Activated CD4-positive, alpha-beta T cell treated with anti-CD3 and anti-CD28 coated beads, Interleukin-2, amount 10 ng/mL, durations not matched to agents 24 days and 14 days (primary cell): ENCODE data around the gene ZNF529. TPM values are rescaled to one million over a fixed set of nuclear protein-coding genes. Genes with fewer than 3 reads are reported as not detected.

Experiments used
- DNase-seq: peaks from one replicate; pipeline ENCODE4 v3.0.0; 2022
- H3K27ac Mint-ChIP-seq: one replicate; pipeline ENCODE4 v1.8.0; 2022; ENCODE audit warnings: mild to moderate bottlenecking, mixed read lengths
- H3K27me3 Mint-ChIP-seq: one replicate; pipeline ENCODE4 v1.8.0; 2022; ENCODE audit warnings: mixed read lengths
- H3K36me3 Mint-ChIP-seq: one replicate; pipeline ENCODE4 v1.8.0; 2022; ENCODE audit warnings: low read depth, mild to moderate bottlenecking, mixed read lengths
- H3K4me1 Mint-ChIP-seq: one replicate; pipeline ENCODE4 v1.8.0; 2021; ENCODE audit warnings: mixed read lengths
- H3K4me3 Mint-ChIP-seq: one replicate; pipeline ENCODE4 v1.8.0; 2022; ENCODE audit warnings: mild to moderate bottlenecking, moderate library complexity, mixed read lengths
- H3K9me3 Mint-ChIP-seq: one replicate; pipeline ENCODE4 v1.8.0; 2021; ENCODE audit warnings: mixed read lengths
- intact Hi-C: fragments of 100-400 bp; cut with micrococcal nuclease; formaldehyde crosslinking; loops from one replicate; pipeline ENCODE4 v1.15.1; 2023
- total RNA-seq: library from RNA; stranded (reverse); gene quantifications from 2 replicates; pipeline ENCODE4 v1.2.3, GENCODE V29; 2022

The ZNF529 gene
- total RNA-seq, 1 donor from 2014 or later, result 16.8 TPM

DNA sequence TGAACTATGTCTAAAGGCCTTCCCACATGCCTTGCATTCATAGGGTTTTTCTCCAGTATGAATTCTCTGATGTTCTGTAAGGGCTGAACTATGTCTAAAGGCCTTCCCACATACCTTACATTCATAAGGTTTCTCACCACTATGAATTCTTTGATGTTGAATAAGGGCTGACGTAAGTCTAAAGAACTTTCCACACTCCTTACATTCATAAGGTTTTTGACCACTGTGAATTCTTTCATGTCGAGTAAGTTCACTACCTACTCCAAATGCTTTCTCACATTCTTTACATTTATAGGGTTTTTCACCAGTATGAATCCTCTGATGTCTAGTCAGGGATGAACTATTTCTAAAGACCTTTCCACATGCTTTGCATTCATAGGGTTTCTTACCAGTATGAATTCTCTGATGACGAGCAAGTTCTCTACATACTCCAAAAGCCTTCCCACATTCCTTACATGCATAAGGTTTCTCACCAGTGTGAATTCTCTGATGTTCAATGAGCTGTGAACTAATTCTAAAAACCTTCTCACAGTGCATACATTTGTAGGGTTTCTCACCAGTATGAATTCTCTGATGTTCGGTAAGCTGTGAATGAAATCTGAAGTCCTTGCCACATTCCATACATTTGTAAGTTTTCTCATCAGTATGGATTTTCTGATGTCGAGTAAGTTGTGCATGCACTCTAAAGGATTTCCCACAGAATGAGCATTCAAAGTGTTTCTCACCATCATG lies 25.9 kb downstream of the ZNF529 start:
- Mint-ChIP-seq H3K27me3 (no peaks in the 10 kb centered on the region), H3K36me3 (peaks cover 86% of the 10 kb centered on the region), H3K4me1 (no peaks in the 10 kb centered on the region), H3K27ac (no peak overlapping the region), H3K9me3 (peaks cover 29% of the 10 kb centered on the region), H3K4me3 (no peak overlapping the region)
- no peak for DNase-seq
- intact Hi-C loops, result no loop called here

- H3K27me3 Mint-ChIP-seq, result no peaks in the 10 kb centered on the region
- H3K4me1 Mint-ChIP-seq, result peaks cover 17% of the 10 kb centered on the region
- intact Hi-C loops, result loop anchor here (1.0 to 5.0 kb wide), 11 partner anchors 40 to 683 kb away; partner anchors contain the start of genes ZFP14, ZNF345, ZNF420 and ZNF529
- peak overlapping the region; percentile 95 for H3K27ac Mint-ChIP-seq
- DNase-seq, result no peak
- peaks cover 26% of the 10 kb centered on the region for H3K9me3 Mint-ChIP-seq
- peak overlapping the region; percentile 96 for H3K4me3 Mint-ChIP-seq
- H3K36me3 Mint-ChIP-seq, result peaks cover 48% of the 10 kb centered on the region
Observed at GRCh38 chr19:36528921-36529518, 44.1 kb downstream of the ZNF529 start.

DNA sequence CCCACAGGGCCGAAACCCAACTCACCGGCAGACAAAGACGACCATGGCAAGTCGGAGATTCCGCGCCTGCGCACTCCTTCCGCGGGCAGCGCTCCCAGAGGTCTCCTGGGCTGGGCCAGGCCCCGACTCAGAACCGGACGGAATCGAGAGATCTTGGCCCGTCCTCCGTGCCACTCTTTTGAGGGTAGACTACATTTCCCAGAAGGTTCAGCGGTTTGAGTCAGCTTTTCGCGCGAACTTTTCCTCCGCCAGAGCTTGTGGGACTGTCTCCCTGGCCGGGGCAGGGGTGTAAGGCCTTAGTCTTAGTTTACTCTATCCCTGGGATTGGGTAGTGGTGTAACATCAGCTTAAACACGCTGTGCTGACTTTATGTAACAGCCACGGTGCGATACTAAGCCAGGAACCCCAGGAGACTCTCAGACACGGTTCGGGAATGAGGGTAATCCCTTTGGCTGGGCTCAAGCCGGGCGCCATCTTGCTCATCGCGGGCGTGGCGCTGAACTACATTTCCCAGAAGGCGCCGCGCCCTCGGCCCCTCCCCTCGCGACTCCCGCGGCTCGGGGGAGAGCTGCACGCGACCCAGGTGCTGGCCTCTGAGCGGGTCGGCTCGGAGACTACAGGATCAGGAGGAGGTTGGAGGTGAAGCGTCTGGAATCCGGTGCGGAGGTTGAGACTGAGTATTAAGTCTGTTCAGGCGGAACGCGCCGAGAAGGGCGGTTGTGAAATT lies 44.7 kb downstream of the ZNF529 start, which contains the start of gene ZNF260:
Gene ZNF260 (minus strand): TSS at position 78 of the 727 bp plus-strand sequence. CDS start 13,033 bp downstream, outside the sequence.
- peaks cover 28% of the 10 kb centered on the region for H3K9me3 Mint-ChIP-seq
- intact Hi-C loops, result loop anchor here (1.0 to 5.0 kb wide), 11 partner anchors 39 to 684 kb away; partner anchors contain the start of genes ZFP14, ZNF345, ZNF420 and ZNF529
- peaks cover 17% of the 10 kb centered on the region for H3K4me1 Mint-ChIP-seq
- peak within 1 kb of the TSS; percentile 96 for H3K4me3 Mint-ChIP-seq
- H3K36me3 Mint-ChIP-seq, result peaks cover 47% of the 10 kb centered on the region
- H3K27me3 Mint-ChIP-seq, result no peaks in the 10 kb centered on the region
- peak; percentile 97 for DNase-seq
- peak within 1 kb of the TSS; percentile 95 for H3K27ac Mint-ChIP-seq

DNA sequence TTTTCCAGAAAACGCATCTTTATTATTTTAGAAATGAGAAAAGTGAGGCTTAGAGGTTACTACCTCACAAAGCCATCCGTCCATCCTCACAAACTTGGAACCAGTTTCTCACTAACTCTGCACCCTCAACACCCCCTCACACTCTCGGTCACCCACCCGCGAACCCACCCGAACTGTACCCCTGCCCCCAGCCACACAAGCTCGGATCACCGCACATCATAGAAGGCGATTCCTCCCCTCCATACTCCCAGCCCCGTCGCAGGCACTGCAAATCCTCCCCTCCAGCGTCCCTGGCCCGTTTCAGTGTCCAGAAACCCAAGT lies 45.3 kb downstream of the ZNF529 start:
- Mint-ChIP-seq H3K27ac (peak overlapping the region; percentile 95), H3K4me3 (peak overlapping the region; percentile 96), H3K9me3 (peaks cover 32% of the 10 kb centered on the region), H3K36me3 (peaks cover 49% of the 10 kb centered on the region), H3K27me3 (no peaks in the 10 kb centered on the region), H3K4me1 (peaks cover 17% of the 10 kb centered on the region)
- DNase-seq, result no peak
- intact Hi-C loops, result loop anchor here (1.0 to 5.0 kb wide), 12 partner anchors 39 to 684 kb away; partner anchors contain the start of genes ZFP14, ZNF345, ZNF420 and ZNF529

- peak overlapping the region; percentile 95 for H3K27ac Mint-ChIP-seq
- intact Hi-C loops, result loop anchor here (1.0 to 5.0 kb wide), 2 partner anchors 160 to 685 kb away; partner anchors contain the start of genes ZNF567 and ZNF585B
Observed at GRCh38 chr19:36527341-36527740, 45.8 kb downstream of the ZNF529 start.

GRCh38 chr19:36526581-36526980 lies 46.5 kb downstream of the ZNF529 start:
- peak overlapping the region; percentile 68 for H3K4me3 Mint-ChIP-seq
- peaks cover 17% of the 10 kb centered on the region for H3K4me1 Mint-ChIP-seq
- no peaks in the 10 kb centered on the region for H3K27me3 Mint-ChIP-seq
- peaks cover 35% of the 10 kb centered on the region for H3K9me3 Mint-ChIP-seq
- H3K27ac Mint-ChIP-seq, result no peak overlapping the region
- intact Hi-C loops, result loop anchor here (5.0 kb wide), 1 partner anchor 686 kb away; the partner anchor contains the start of gene ZNF585B
- peaks cover 57% of the 10 kb centered on the region for H3K36me3 Mint-ChIP-seq
- DNase-seq, result no peak

More at GRCh38 chr19:36527341-36527740, 45.8 kb downstream of the ZNF529 start:
- no peak for DNase-seq
- peaks cover 17% of the 10 kb centered on the region for H3K4me1 Mint-ChIP-seq
- peak overlapping the region; percentile 96 for H3K4me3 Mint-ChIP-seq
- peaks cover 35% of the 10 kb centered on the region for H3K9me3 Mint-ChIP-seq
- peaks cover 52% of the 10 kb centered on the region for H3K36me3 Mint-ChIP-seq
- H3K27me3 Mint-ChIP-seq, result no peaks in the 10 kb centered on the region

GRCh38 chr19:36524617-36525016 lies 48.5 kb downstream of the ZNF529 start:
- DNase-seq, result no peak
- no peak overlapping the region for H3K27ac Mint-ChIP-seq
- peaks cover 17% of the 10 kb centered on the region for H3K4me1 Mint-ChIP-seq
- H3K9me3 Mint-ChIP-seq, result peaks cover 28% of the 10 kb centered on the region
- intact Hi-C loops, result loop anchor here (2.0 to 5.0 kb wide), 2 partner anchors 142 to 688 kb away; partner anchors contain the start of genes ZNF461 and ZNF585B
- H3K27me3 Mint-ChIP-seq, result no peaks in the 10 kb centered on the region
- peaks cover 68% of the 10 kb centered on the region for H3K36me3 Mint-ChIP-seq
- H3K4me3 Mint-ChIP-seq, result no peak overlapping the region

DNA sequence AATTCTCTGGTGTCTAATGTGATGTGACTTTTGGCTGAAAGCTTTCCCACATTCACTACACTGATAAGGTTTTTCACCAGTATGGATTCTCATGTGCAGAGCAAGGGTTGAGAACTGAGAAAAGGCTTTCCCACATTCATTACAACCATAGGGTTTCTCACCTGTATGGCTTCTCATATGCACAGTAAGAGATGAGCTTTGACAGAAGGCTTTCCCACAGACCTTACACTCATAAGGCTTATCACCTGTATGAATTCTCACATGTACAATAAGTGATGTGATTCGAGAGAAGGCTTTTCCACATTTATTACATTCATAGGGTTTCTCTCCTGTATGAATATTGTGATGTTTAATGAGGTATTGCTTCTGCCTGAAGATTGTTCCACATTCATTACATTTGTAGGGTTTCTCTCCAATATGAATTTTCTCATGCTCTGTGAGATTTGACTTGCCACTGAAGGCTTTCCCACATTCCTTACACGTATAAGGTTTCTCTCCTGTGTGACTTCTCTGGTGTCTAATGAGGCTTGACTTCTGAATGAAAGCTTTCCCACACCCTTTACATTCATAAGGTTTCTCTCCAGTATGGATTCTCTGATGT lies 59.0 kb downstream of the ZNF529 start:
- Mint-ChIP-seq H3K9me3 (peaks cover 32% of the 10 kb centered on the region), H3K27ac (no peak overlapping the region), H3K36me3 (peaks cover 60% of the 10 kb centered on the region), H3K4me1 (no peaks in the 10 kb centered on the region), H3K27me3 (no peaks in the 10 kb centered on the region), H3K4me3 (no peak overlapping the region)
- intact Hi-C loops, result no loop called here
- DNase-seq, result no peak

GRCh38 chr19:36508325-36508724 lies 64.8 kb downstream of the ZNF529 start:
- peaks cover 9% of the 10 kb centered on the region for H3K9me3 Mint-ChIP-seq
- no peak for DNase-seq
- intact Hi-C loops, result no loop called here
- no peak overlapping the region for H3K4me3 Mint-ChIP-seq
- no peaks in the 10 kb centered on the region for H3K4me1 Mint-ChIP-seq
- H3K27me3 Mint-ChIP-seq, result no peaks in the 10 kb centered on the region
- H3K36me3 Mint-ChIP-seq, result peaks cover 8% of the 10 kb centered on the region
- no peak overlapping the region for H3K27ac Mint-ChIP-seq

DNA sequence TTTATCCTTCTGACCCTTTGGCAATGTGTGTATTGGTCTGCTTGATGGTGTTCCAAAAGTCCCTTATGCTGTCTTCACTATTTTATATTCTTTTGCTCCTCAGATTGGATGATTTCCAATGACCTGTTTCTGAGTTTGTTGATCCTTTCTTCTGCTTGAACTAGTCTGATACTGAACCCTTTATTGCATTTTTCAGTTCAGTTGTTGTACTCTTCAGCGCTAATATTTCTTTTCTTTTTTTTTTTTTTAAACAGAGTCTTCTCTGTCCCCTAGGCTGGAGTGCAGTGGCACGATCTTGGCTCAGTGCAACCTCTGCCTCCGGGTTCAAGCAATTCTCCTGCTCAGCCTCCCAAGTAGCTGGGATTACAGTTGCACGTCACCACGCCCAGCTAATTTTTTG lies 71.1 kb downstream of the ZNF529 start:
- peaks cover 18% of the 10 kb centered on the region for H3K9me3 Mint-ChIP-seq
- no peak for DNase-seq
- H3K27ac Mint-ChIP-seq, result no peak overlapping the region
- intact Hi-C loops, result no loop called here
- no peaks in the 10 kb centered on the region for H3K27me3 Mint-ChIP-seq
- no peaks in the 10 kb centered on the region for H3K4me1 Mint-ChIP-seq
- H3K4me3 Mint-ChIP-seq, result no peak overlapping the region
- H3K36me3 Mint-ChIP-seq, result peaks cover 3% of the 10 kb centered on the region

GRCh38 chr19:36497001-36497400 lies 76.1 kb downstream of the ZNF529 start:
- Mint-ChIP-seq H3K27me3 (no peaks in the 10 kb centered on the region), H3K4me1 (no peaks in the 10 kb centered on the region), H3K36me3 (no peaks in the 10 kb centered on the region), H3K9me3 (peaks cover 7% of the 10 kb centered on the region), H3K27ac (no peak overlapping the region), H3K4me3 (no peak overlapping the region)
- DNase-seq, result no peak
- intact Hi-C loops, result no loop called here
